BLaER1 (cell line): ENCODE measurements around the gene PRDX5.
A peak's percentile ranks its signal among the peaks of the same experiment; 100 is the strongest.

Experiments
- H3K27ac ChIP-seq: shearing (Covaris generic); formaldehyde crosslinking; 2 replicates; pipeline ENCODE4 v1.8.1; 2022
- H3K27me3 ChIP-seq: shearing (Covaris generic); formaldehyde crosslinking; 2 replicates; pipeline ENCODE4 v1.8.1; 2022
- H3K36me3 ChIP-seq: shearing (Covaris generic); formaldehyde crosslinking; 2 replicates; pipeline ENCODE4 v1.8.1; 2022
- H3K4me1 ChIP-seq: shearing (Covaris generic); formaldehyde crosslinking; 2 replicates; pipeline ENCODE4 v1.8.1; 2022
- H3K4me2 ChIP-seq: shearing (Covaris generic); formaldehyde crosslinking; 2 replicates; pipeline ENCODE4 v1.8.1; 2022
- H3K4me3 ChIP-seq: shearing (Covaris generic); formaldehyde crosslinking; 2 replicates; pipeline ENCODE4 v1.8.1; 2022
- H3K9ac ChIP-seq: shearing (Covaris generic); formaldehyde crosslinking; 2 replicates; pipeline ENCODE4 v1.8.1; 2022
- H3K9me3 ChIP-seq: shearing (Covaris generic); formaldehyde crosslinking; 2 replicates; pipeline ENCODE4 v1.8.1; 2022
- H4K20me1 ChIP-seq: shearing (Covaris generic); formaldehyde crosslinking; 2 replicates; pipeline ENCODE4 v1.8.1; 2022
- Cebpa-rat ChIP-seq: shearing (Covaris generic); IDR thresholded peaks from 2 replicates; pipeline ENCODE4 v1.8.1; 2022

Gene PRDX5

GRCh38 chr11:64317961-64318765, at the start of gene PRDX5:
Gene PRDX5 (plus strand): TSS chr11:64318121. CDS start chr11:64318216, 95 bp downstream.
- Histone ChIP-seq H3K4me3 (peak within 1 kb of the TSS; percentile 95), H3K4me1 (peaks cover 36% of the 10 kb centered on the region), H3K9me3 (no peaks in the 10 kb centered on the region), H4K20me1 (peaks cover 27% of the 10 kb centered on the region; the same call in 1 of the 2 replicates), H3K27ac (peak within 1 kb of the TSS; percentile 95), H3K9ac (peak within 1 kb of the TSS; percentile 84), H3K36me3 (peaks cover 65% of the 10 kb centered on the region), H3K27me3 (no peaks in the 10 kb centered on the region), H3K4me2 (peak within 1 kb of the TSS; percentile 97)
- peak; percentile 75 for TF ChIP-seq Cebpa-rat

- TF ChIP-seq Cebpa-rat = no peak
- H3K9me3 ChIP-seq = no peaks in the 10 kb centered on the region
- peak overlapping the region; percentile 96 for H3K4me2 ChIP-seq
- peak overlapping the region; percentile 100 for H3K27ac ChIP-seq
- H3K4me1 ChIP-seq = peaks cover 68% of the 10 kb centered on the region
- H3K4me3 ChIP-seq = peak overlapping the region; percentile 83
- H3K36me3 ChIP-seq = peaks cover 25% of the 10 kb centered on the region
- H4K20me1 ChIP-seq = no peaks in the 10 kb centered on the region
- no peaks in the 10 kb centered on the region for H3K27me3 ChIP-seq
- peak overlapping the region; percentile 97 for H3K9ac ChIP-seq
These were observed 48.9 kb upstream of the PRDX5 start for GRCh38 chr11:64268893-64269539.

GRCh38 chr11:64269540-64270220, 48.2 kb upstream of the PRDX5 start:
- Histone ChIP-seq H3K9ac (peak overlapping the region; percentile 97), H3K4me3 (peak overlapping the region; percentile 83), H3K4me1 (peaks cover 61% of the 10 kb centered on the region), H3K4me2 (peak overlapping the region; percentile 96), H4K20me1 (no peaks in the 10 kb centered on the region), H3K36me3 (peaks cover 24% of the 10 kb centered on the region; the same call in 1 of the 2 replicates), H3K9me3 (no peaks in the 10 kb centered on the region), H3K27me3 (no peaks in the 10 kb centered on the region), H3K27ac (peak overlapping the region; percentile 100)
- peak; percentile 94 for TF ChIP-seq Cebpa-rat

- H3K27ac ChIP-seq = no peak overlapping the region
- no peak for TF ChIP-seq Cebpa-rat
- peaks cover 58% of the 10 kb centered on the region for H3K36me3 ChIP-seq
- H3K9ac ChIP-seq = no peak overlapping the region
- H3K4me3 ChIP-seq = no peak overlapping the region
- peaks cover 27% of the 10 kb centered on the region for H3K4me1 ChIP-seq
- no peaks in the 10 kb centered on the region for H4K20me1 ChIP-seq
- no peaks in the 10 kb centered on the region for H3K27me3 ChIP-seq
- no peak overlapping the region for H3K4me2 ChIP-seq
- H3K9me3 ChIP-seq = no peaks in the 10 kb centered on the region
These were observed 42.7 kb upstream of the PRDX5 start for GRCh38 chr11:64275031-64275800.

GRCh38 chr11:64275841-64276240, 42.1 kb upstream of the PRDX5 start:
- Histone ChIP-seq H3K9me3 (no peaks in the 10 kb centered on the region), H3K4me3 (no peak overlapping the region), H3K27ac (no peak overlapping the region), H3K27me3 (no peaks in the 10 kb centered on the region), H3K4me2 (no peak overlapping the region), H4K20me1 (no peaks in the 10 kb centered on the region), H3K36me3 (peaks cover 60% of the 10 kb centered on the region), H3K9ac (no peak overlapping the region), H3K4me1 (peaks cover 27% of the 10 kb centered on the region)
- no peak for TF ChIP-seq Cebpa-rat

- H4K20me1 ChIP-seq = no peaks in the 10 kb centered on the region
- no peak overlapping the region for H3K4me3 ChIP-seq
- H3K9me3 ChIP-seq = no peaks in the 10 kb centered on the region
- peak overlapping the region; percentile 27 for H3K4me2 ChIP-seq
- TF ChIP-seq Cebpa-rat = no peak
- H3K27me3 ChIP-seq = no peaks in the 10 kb centered on the region
- peaks cover 70% of the 10 kb centered on the region for H3K36me3 ChIP-seq
- H3K4me1 ChIP-seq = peaks cover 23% of the 10 kb centered on the region
- H3K9ac ChIP-seq = peak overlapping the region; percentile 50; the same call in 1 of the 2 replicates
- H3K27ac ChIP-seq = peak overlapping the region; percentile 14; the same call in 1 of the 2 replicates
These were observed 41.1 kb upstream of the PRDX5 start for GRCh38 chr11:64276653-64277431.

- Histone ChIP-seq H3K27ac (no peak overlapping the region), H3K9ac (no peak overlapping the region), H3K4me3 (no peak overlapping the region), H3K36me3 (peaks cover 70% of the 10 kb centered on the region), H4K20me1 (no peaks in the 10 kb centered on the region), H3K27me3 (no peaks in the 10 kb centered on the region), H3K9me3 (no peaks in the 10 kb centered on the region), H3K4me1 (peaks cover 19% of the 10 kb centered on the region), H3K4me2 (no peak overlapping the region)
- no peak for TF ChIP-seq Cebpa-rat
These were observed 39.2 kb upstream of the PRDX5 start for GRCh38 chr11:64278576-64279190.

- Histone ChIP-seq H3K4me2 (no peak overlapping the region), H3K27me3 (no peaks in the 10 kb centered on the region), H3K27ac (no peak overlapping the region), H3K4me1 (peaks cover 28% of the 10 kb centered on the region), H3K9me3 (no peaks in the 10 kb centered on the region), H3K9ac (no peak overlapping the region), H3K4me3 (no peak overlapping the region), H4K20me1 (no peaks in the 10 kb centered on the region), H3K36me3 (peaks cover 41% of the 10 kb centered on the region)
- no peak for TF ChIP-seq Cebpa-rat
These were observed 35.8 kb upstream of the PRDX5 start for GRCh38 chr11:64281957-64282770.
